GM19324 (cell line): ENCODE data around the gene KLHL29.

Experiments
- ATAC-seq: cut with Tn5 transposase; IDR thresholded peaks from one replicate; pipeline ENCODE4 v1.9.1; 2021; ENCODE audit warnings: mild to moderate bottlenecking, moderate library complexity; ENCODE audit not compliant: unreplicated experiment, low FRiP score

The KLHL29 gene

GRCh38 chr2:23597687-23598086 lies 212.7 kb downstream of the KLHL29 start:
- no peak for ATAC-seq

- ATAC-seq = no peak
Observed at GRCh38 chr2:23599006-23599405, 214.0 kb downstream of the KLHL29 start.

GRCh38 chr2:23599667-23600066 lies 214.7 kb downstream of the KLHL29 start:
- ATAC-seq = no peak

GRCh38 chr2:23600346-23600745 lies 215.4 kb downstream of the KLHL29 start:
- no peak for ATAC-seq

GRCh38 chr2:23601301-23601965 lies 216.5 kb downstream of the KLHL29 start:
- ATAC-seq = no peak

GRCh38 chr2:23602116-23602515 lies 217.1 kb downstream of the KLHL29 start:
- ATAC-seq = no peak

- no peak for ATAC-seq
Observed at GRCh38 chr2:23603156-23603555, 218.2 kb downstream of the KLHL29 start.

GRCh38 chr2:23603581-23603980 lies 218.6 kb downstream of the KLHL29 start:
- ATAC-seq = no peak

GRCh38 chr2:23604731-23605130 lies 219.8 kb downstream of the KLHL29 start:
- no peak for ATAC-seq

- ATAC-seq = no peak
Observed at GRCh38 chr2:23605236-23605635, 220.3 kb downstream of the KLHL29 start.

- no peak for ATAC-seq
Observed at GRCh38 chr2:23606196-23606595, 221.2 kb downstream of the KLHL29 start.

GRCh38 chr2:23606968-23607367 lies 222.0 kb downstream of the KLHL29 start:
- no peak for ATAC-seq

- no peak for ATAC-seq
Observed at GRCh38 chr2:23607925-23608324, 222.9 kb downstream of the KLHL29 start.

GRCh38 chr2:23609254-23609653 lies 224.3 kb downstream of the KLHL29 start:
- ATAC-seq = no peak

GRCh38 chr2:23611839-23612238 lies 226.9 kb downstream of the KLHL29 start:
- ATAC-seq = no peak

- ATAC-seq = no peak
Observed at GRCh38 chr2:23614701-23615100, 229.7 kb downstream of the KLHL29 start.

- ATAC-seq = no peak
Observed at GRCh38 chr2:23615216-23616020, 230.4 kb downstream of the KLHL29 start.

GRCh38 chr2:23616630-23617029 lies 231.7 kb downstream of the KLHL29 start:
- no peak for ATAC-seq

GRCh38 chr2:23617167-23617810 lies 232.3 kb downstream of the KLHL29 start:
- ATAC-seq = no peak

- ATAC-seq = no peak
Observed at GRCh38 chr2:23617811-23618215, 232.8 kb downstream of the KLHL29 start.

- ATAC-seq = no peak
Observed at GRCh38 chr2:23618265-23618664, 233.3 kb downstream of the KLHL29 start.
